Heart right ventricle (tissue), 16 donors: ENCODE measurements around the gene HES4. TPM values are rescaled to one million over a fixed set of nuclear protein-coding genes. Genes with fewer than 3 reads are reported as not detected.

ENCODE experiments used
- ATAC-seq, 8 donors: fragments of 200-7000 bp; cut with Tn5 transposase; one replicate each; pipeline ENCODE4 v1.9.1; 2020; ENCODE audit warnings: mild to moderate bottlenecking in 8 of 8, moderate library complexity in 8 of 8, moderate number of reproducible peaks in 1 of 8
- DNase-seq, 2 donors: peaks; one replicate each; pipeline ENCODE4 v3.0.0-alpha.2; 2020
- H3K27ac ChIP-seq, 10 donors: fragments of 200-600 bp; sonication (generic) in 2 of 10; one replicate each; pipeline versions ENCODE4 v1.5.0 to v1.8.0; 2020 to 2022; ENCODE audit warnings: mild to moderate bottlenecking in 3 of 10
- H3K27me3 ChIP-seq, 7 donors: fragments of 200-600 bp; one replicate each; pipeline ENCODE4 v1.8.0; 2021 to 2022; ENCODE audit warnings: mild to moderate bottlenecking in 2 of 7
- H3K36me3 ChIP-seq, 9 donors: fragments of 200-600 bp; sonication (generic) in 1 of 9; one replicate each; pipeline versions ENCODE4 v1.5.0 to v1.8.0; 2020 to 2022; ENCODE audit warnings: mild to moderate bottlenecking in 2 of 9
- H3K4me1 ChIP-seq, 9 donors: fragments of 200-600 bp; sonication (generic) in 1 of 9; one replicate each; pipeline versions ENCODE4 v1.5.0 to v1.8.0; 2020 to 2022; ENCODE audit warnings: mild to moderate bottlenecking in 4 of 9
- H3K4me3 ChIP-seq, 10 donors: fragments of 200-600 bp; sonication (generic) in 2 of 10; one replicate each; pipeline versions ENCODE4 v1.5.0 to v1.8.0; 2020 to 2022; ENCODE audit warnings: mild to moderate bottlenecking in 7 of 10, moderate library complexity in 2 of 10
- H3K9me3 ChIP-seq, 11 donors: fragments of 200-600 bp in 10 of 11; sonication (generic) in 2 of 11; one replicate each; pipeline versions ENCODE4 v1.5.0 to v1.8.0; 2013 to 2022; ENCODE audit warnings: mild to moderate bottlenecking in 2 of 11, control low read depth in 1 of 11, moderate library complexity in 1 of 11
- CTCF ChIP-seq, 9 donors: fragments of 200-600 bp; sonication (generic) in 2 of 9; IDR thresholded peaks; one replicate each; pipeline versions ENCODE4 v1.5.0 to v1.8.0; 2021 to 2022; ENCODE audit warnings: antibody characterized with exemption in 9 of 9, mild to moderate bottlenecking in 5 of 9, moderate library complexity in 1 of 9
- WGBS, 2 donors: extraction: QIAGEN DNeasy Blood & Tissue Kit; methylation state at CpG; one replicate each; pipeline ENCODE4 v1.1.7; 2013; ENCODE audit warnings: inconsistent platforms in 1 of 2; 5-methylcytosine and 5-hydroxymethylcytosine counted together
- intact Hi-C, 10 donors: fragments of 100-400 bp; cut with DNase I; formaldehyde crosslinking; loops; one replicate each; pipeline versions ENCODE4 v1.11.1 to v1.14.2; 2022
- polyA plus RNA-seq, 2 donors: library from polyadenylated mRNA; stranded (reverse); fragments of 200-250 nt; gene quantifications; one replicate each; pipeline ENCODE4 v1.2.3, GENCODE V29; 2013
- total RNA-seq, 10 donors: library from RNA; stranded (reverse); fragmentation: NEBNext Ultra II Directional in 3 of 10; extraction: Animal tissue kit (Norgen Biotek cat#: 25700) in 3 of 10; gene quantifications; one replicate each; pipeline versions ENCODE4 v1.2.1 to v1.2.4, GENCODE V29; 2021 to 2023
- donor health status: Arrhythmogenic right ventricular cardiomyopathy.
- donor health status: ischemic (EF 13 %, LVEDD 7.1; RV severe dilation, severe dysfunction).
- donor health status: healthy with polysubstance abuse.
- donor health status: DM: no; HTN: yes; CAD: no.
- donor health status: DM: no; HTN: no; CAD: no.
- donor health status: ischemic (EF 25% LVEDD 6.9; RV normal size, moderate dysfunction).
- donor health status: ischemic (EF 25% LVEDD 5.7; RV mildly dilated, moderate dysfunction).
- donor health status: healthy.
- donor health status: DM: yes; HTN: yes; CAD: no.
- donor health status: Ischemic cardiomyopathy.
- donor health status: ischemic (EF 35%, LVEDD 5.7; RV mildly dilated, moderate dysfunction).
- donor health status: nonischemic (EF 11% LVEDD 7.7; RV severe dilation, severe dysfunction).
- donor health status: DM: yes; HTN: yes; CAD: no.
- donor health status: PGD.
- donor health status: ischemic (EF 29% LVEDD 5.4; RV normal size, mild dysfunction).
- donor health status: nonischemic (EF 23%, LVEDD 6.1; RV moderate dilation, normal function).

Gene HES4
- total and polyA plus RNA-seq, 12 donors: 28.5 to 78.1 (median 45.1) TPM

DNA sequence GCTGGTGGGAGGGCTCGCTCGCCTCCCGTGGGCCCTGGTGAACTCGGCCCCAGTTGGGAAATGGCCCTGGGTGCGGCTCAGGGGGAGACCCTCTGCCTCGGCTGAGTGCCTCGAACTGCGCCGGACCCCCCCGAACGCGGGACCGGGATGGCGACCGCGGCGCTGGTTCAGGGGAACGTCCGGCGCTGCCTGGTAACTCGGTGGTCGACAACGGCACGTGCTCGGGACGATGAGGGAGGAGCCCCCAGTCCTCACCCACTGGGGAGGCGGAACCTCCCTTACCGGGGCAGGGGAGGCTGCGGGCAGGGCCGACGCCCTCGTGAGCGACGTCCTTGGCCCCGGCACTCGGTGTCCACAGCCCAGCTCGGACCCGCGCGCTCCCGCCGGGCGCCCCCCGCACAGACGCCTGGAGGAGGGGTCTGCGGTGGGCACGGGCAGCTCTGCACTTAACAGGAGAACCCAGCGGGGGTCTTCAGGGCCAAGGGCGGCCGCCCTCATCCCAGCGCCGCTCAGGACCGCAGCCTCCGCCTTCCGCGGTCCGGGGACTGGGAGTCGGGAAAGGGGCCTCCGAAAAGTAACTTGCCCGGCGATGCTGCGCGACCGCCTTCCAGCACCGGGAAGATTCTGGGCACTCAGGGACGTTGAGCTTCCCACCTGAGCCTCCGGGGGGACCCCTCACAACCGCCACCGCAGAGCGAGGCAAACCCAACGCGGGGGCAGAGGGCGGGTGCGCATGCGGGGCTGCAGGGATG is 1.7 kb downstream of the HES4 start:
- no peak for TF ChIP-seq CTCF (IDR thresholded peaks at IDR 0.05)
- H3K9me3 ChIP-seq: no peaks in the 10 kb centered on the region
- H3K36me3 ChIP-seq: peaks cover 0 to 12% (median 0%) of the 10 kb centered on the region in 9 donors
- peaks cover 0 to 86% (median 0%) of the 10 kb centered on the region in 7 donors for H3K27me3 ChIP-seq
- peaks cover 0 to 41% (median 21%) of the 10 kb centered on the region in 9 donors for H3K4me1 ChIP-seq
- H3K27ac ChIP-seq: peak overlapping the region in 7 of 10 donors; percentile 98 to 100 (median 100)
- peak; percentile 16 to 31 for DNase-seq
- no peak for ATAC-seq
- intact Hi-C loops: no loop called here
- WGBS, 2 donors: 48 to 52% methylated on average over 71 to 75 of the region's 75 CpGs
- H3K4me3 ChIP-seq: peak overlapping the region; percentile 52 to 94 (median 76)

GRCh38 chr1:997713-997992 is 2.2 kb downstream of the HES4 start:
- Histone ChIP-seq H3K27me3 (peaks cover 0 to 80% (median 0%) of the 10 kb centered on the region in 7 donors), H3K36me3 (peaks cover 0 to 9% (median 0%) of the 10 kb centered on the region in 9 donors), H3K4me3 (peak overlapping the region in 7 of 10 donors; percentile 64 to 88 (median 79)), H3K9me3 (peaks cover 0 to under 1% (median 0%) of the 10 kb centered on the region in 11 donors), H3K4me1 (peaks cover 0 to 37% (median 21%) of the 10 kb centered on the region in 9 donors), H3K27ac (peak overlapping the region in 3 of 10 donors; percentile 100)
- DNase-seq (no peak), ATAC-seq (no peak)
- 75 to 84% methylated on average over 3 of the region's 3 CpGs for WGBS, 2 donors
- intact Hi-C loops: no loop called here
- TF ChIP-seq CTCF (IDR thresholded peaks at IDR 0.05): no peak

- peaks cover 0 to 9% (median 0%) of the 10 kb centered on the region in 9 donors for H3K36me3 ChIP-seq
- peaks cover 0 to 34% (median 21%) of the 10 kb centered on the region in 9 donors for H3K4me1 ChIP-seq
- 71% methylated on average over 23 to 24 of the region's 24 CpGs for WGBS, 2 donors
- ATAC-seq: no peak
- no peak for TF ChIP-seq CTCF (IDR thresholded peaks at IDR 0.05)
- peak overlapping the region in 2 of 10 donors; percentile 100 for H3K27ac ChIP-seq
- no peak for DNase-seq
- H3K9me3 ChIP-seq: peaks cover 0 to 6% (median under 1%) of the 10 kb centered on the region in 11 donors
- intact Hi-C loops: no loop called here
- H3K27me3 ChIP-seq: peaks cover 0 to 77% (median 0%) of the 10 kb centered on the region in 7 donors
- peak overlapping the region in 5 of 10 donors; percentile 73 to 88 (median 80) for H3K4me3 ChIP-seq
These were observed 2.8 kb downstream of the HES4 start for GRCh38 chr1:996851-997712.
